ENCODE data around the gene ZDHHC12. TPM values are rescaled to one million over a fixed set of nuclear protein-coding genes. Genes with fewer than 3 reads are reported as not detected.
"Not testable (repeated sequence)": the region's sequence is repeated elsewhere in the genome, so short reads cannot be mapped to it uniquely, and the experiment has no call there.

ZDHHC12 gene
- total and polyA plus RNA-seq, 9 donors, result 0.30 to 27.1 (median 7.0) TPM

GRCh38 chr9:128702949-128703615 is 20.8 kb downstream of the ZDHHC12 start:
- TF ChIP-seq CTCF (IDR thresholded peaks at IDR 0.05), result no peak
- no peak for TF ChIP-seq POLR2A (IDR thresholded peaks at IDR 0.05)
- TF ChIP-seq EP300 (IDR thresholded peaks at IDR 0.05), result no peak
- peak overlapping the region; percentile 54 for H3K27ac ChIP-seq
- intact Hi-C loops (cut with DNase I), result loop anchor here in 1 of 4 donors (2.0 kb wide), 1 partner anchor 68 kb away; no protein-coding TSS in a partner anchor

DNA sequence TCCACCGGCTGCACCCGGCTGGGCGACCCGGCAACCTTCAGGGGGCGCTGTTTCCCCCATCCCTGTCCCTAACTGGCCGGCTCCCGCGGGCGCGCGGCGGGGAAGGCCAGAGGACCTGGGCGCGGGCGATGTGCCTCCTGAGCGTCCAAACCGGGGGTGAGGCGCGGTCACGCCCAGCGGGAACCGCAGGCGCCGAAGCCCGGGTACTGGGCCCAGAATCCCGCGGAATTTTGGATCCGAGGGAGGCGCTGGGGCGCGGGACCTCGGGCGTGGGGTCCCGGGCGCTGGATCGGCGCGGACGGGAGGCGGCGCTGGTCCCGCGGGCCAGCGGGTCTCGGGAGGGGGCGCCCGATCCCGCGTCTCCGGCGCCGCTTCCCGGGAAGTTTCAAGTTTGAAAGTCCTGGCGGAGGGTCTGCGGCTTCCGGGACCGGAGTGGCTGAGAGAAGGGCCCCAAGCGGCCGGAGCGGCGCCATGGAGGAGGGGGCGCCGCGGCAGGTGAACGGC is 21.4 kb downstream of the ZDHHC12 start, which contains the start of gene PKN3:
Gene PKN3 (plus strand): TSS at position 59 of the 504 bp plus-strand sequence. CDS start 413 bp downstream, at position 472.
- 0 to 2% (median 0%) methylated on average over 41 to 65 of the region's 65 CpGs for WGBS, 3 donors
- Histone ChIP-seq H3K27ac (peak within 1 kb of the TSS; percentile 54), H3K36me3 (no peaks in the 10 kb centered on the region), H3K4me1 (ENCODE audit: insufficient read depth) (peaks cover 1% of the 10 kb centered on the region), H3K27me3 (no peaks in the 10 kb centered on the region), H3K4me3 (peak within 1 kb of the TSS; percentile 68), H3K9me3 (no peaks in the 10 kb centered on the region)
- TF ChIP-seq EP300 (IDR thresholded peaks at IDR 0.05), result no peak
- TF ChIP-seq CTCF (IDR thresholded peaks at IDR 0.05), result peak; percentile 87 to 94 (median 89)
- TF ChIP-seq POLR2A (IDR thresholded peaks at IDR 0.05), result peak; percentile 22
- intact Hi-C loops (cut with DNase I), result loop anchor here in 1 of 4 donors (2.0 kb wide), 1 partner anchor 68 kb away; no protein-coding TSS in a partner anchor
- DNase-seq, result peak; percentile 83 to 92 (median 89)

More at GRCh38 chr9:128702949-128703615, 20.8 kb downstream of the ZDHHC12 start:
- Histone ChIP-seq H3K4me1 (ENCODE audit: insufficient read depth) (peaks cover 1% of the 10 kb centered on the region), H3K27me3 (no peaks in the 10 kb centered on the region), H3K9me3 (no peaks in the 10 kb centered on the region), H3K36me3 (no peaks in the 10 kb centered on the region), H3K4me3 (peak overlapping the region; percentile 68)
- 6 to 10% (median 10%) methylated on average over 34 to 55 of the region's 55 CpGs for WGBS, 3 donors
- peak in 1 of 5 donors; percentile 64 for DNase-seq

DNA sequence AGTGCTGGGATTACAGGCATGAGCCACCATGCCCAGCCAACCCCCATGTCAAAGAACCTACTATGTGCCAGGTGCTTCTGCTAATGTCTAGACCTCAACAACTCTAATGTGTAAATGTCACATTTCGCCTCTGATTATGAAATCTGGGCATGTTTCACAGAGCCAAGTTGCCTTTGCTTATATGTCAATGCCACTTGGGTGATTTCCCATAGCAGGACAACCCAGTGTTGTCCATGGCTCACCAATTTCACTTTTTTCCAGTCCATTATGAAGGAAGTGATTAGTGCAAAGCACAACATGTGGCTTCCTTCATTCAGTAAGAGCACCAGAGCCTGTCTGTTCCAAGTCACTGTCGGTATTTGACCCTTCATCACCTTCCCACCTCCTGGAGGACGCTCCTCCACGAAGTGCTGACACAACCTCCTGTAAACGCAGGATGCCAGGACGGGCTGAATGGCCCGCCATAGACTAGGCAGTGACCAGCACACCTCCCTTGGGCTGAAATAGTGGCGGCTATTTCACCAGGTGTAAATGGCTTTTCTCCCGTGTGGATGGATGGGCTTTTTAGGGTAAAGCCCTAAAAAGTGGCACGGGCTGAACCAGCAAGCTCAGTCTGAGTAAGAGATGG is 22.6 kb downstream of the ZDHHC12 start:
- Histone ChIP-seq H3K4me3 (no peak overlapping the region), H3K9me3 (no peaks in the 10 kb centered on the region), H3K4me1 (ENCODE audit: insufficient read depth) (peaks cover 1% of the 10 kb centered on the region), H3K27ac (no peak overlapping the region), H3K36me3 (no peaks in the 10 kb centered on the region), H3K27me3 (no peaks in the 10 kb centered on the region)
- WGBS, 3 donors, result 41 to 52% (median 50%) methylated on average over 10 of the region's 10 CpGs
- intact Hi-C loops (cut with DNase I), result no loop called here
- TF ChIP-seq CTCF (IDR thresholded peaks at IDR 0.05), result no peak
- no peak for TF ChIP-seq POLR2A (IDR thresholded peaks at IDR 0.05)
- no peak for TF ChIP-seq EP300 (IDR thresholded peaks at IDR 0.05)
- peak in 1 of 5 donors; percentile 27 for DNase-seq

DNA sequence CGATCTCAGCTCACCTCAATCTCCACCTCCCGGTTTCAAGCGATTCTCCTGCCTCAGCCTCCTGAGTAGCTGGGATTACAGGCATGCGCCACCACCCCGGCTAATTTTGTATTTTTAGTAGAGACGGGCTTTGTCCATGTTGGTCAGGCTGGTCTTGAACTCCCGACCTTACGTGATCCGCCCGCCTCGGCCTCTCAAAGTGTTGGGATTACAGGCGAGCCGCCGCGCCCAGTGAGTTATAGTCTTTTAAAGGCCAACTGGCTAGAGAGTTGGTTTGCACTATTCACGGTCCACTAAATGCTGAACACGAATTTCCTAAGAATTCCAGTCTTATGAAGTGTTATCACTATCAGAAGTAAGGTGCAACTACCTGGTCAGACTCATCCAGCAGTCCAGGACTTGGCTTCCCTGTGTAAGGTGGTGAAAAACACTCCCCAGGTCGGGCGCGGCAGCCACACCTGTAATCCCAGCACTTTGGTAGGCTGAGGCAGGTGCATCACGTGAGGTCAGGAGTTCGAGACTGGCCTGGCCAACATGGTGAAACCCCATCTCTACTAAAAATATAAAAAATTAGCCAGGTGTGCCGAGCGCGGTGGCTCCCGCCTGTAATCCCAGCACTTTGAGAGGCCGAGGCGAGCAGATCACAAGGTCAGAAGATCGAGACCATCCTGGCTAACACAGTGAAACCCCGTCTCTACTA is 24.7 kb downstream of the ZDHHC12 start:
- DNase-seq, result peak in 2 of 5 donors; percentile 10 to 26
- 91 to 95% (median 93%) methylated on average over 30 of the region's 30 CpGs for WGBS, 3 donors

More for the DNA sequence above, 24.7 kb downstream of the ZDHHC12 start:
- H3K27me3 ChIP-seq; H3K9me3 ChIP-seq; H3K4me1 ChIP-seq (ENCODE audit: insufficient read depth); intact Hi-C loops (cut with DNase I); H3K4me3 ChIP-seq; H3K36me3 ChIP-seq; H3K27ac ChIP-seq: not testable (repeated sequence)

Measured in ovary (tissue), 9 donors.